ENCODE measurements around the gene SMARCC2.
"Not testable (repeated sequence)": the region's sequence is repeated elsewhere in the genome, so short reads cannot be mapped to it uniquely, and the experiment has no call there.

SMARCC2 gene

GRCh38 chr12:56208006-56208405 is 18.7 kb upstream of the SMARCC2 start:
- no peak for DNase-seq (ENCODE audit: low read depth in 2 of 2)

GRCh38 chr12:56206452-56207166 is 17.3 kb upstream of the SMARCC2 start:
- DNase-seq (ENCODE audit: low read depth in 2 of 2) = no peak

GRCh38 chr12:56205445-56205844 is 16.2 kb upstream of the SMARCC2 start:
- DNase-seq (ENCODE audit: low read depth in 2 of 2) = no peak

GRCh38 chr12:56204275-56204674 is 15.0 kb upstream of the SMARCC2 start:
- no peak for DNase-seq (ENCODE audit: low read depth in 2 of 2)

- DNase-seq (ENCODE audit: low read depth in 2 of 2) = no peak
Measured at GRCh38 chr12:56202838-56203237, 13.6 kb upstream of the SMARCC2 start.

GRCh38 chr12:56202366-56202765 is 13.1 kb upstream of the SMARCC2 start:
- no peak for DNase-seq (ENCODE audit: low read depth in 2 of 2)

GRCh38 chr12:56198836-56199235 is 9.6 kb upstream of the SMARCC2 start:
- DNase-seq (ENCODE audit: low read depth in 2 of 2) = no peak

GRCh38 chr12:56197921-56198635 is 8.8 kb upstream of the SMARCC2 start:
- no peak for DNase-seq (ENCODE audit: low read depth in 2 of 2)

- DNase-seq (ENCODE audit: low read depth in 2 of 2) = not testable (repeated sequence)
Measured at GRCh38 chr12:56196818-56197550, 7.7 kb upstream of the SMARCC2 start.

- peak; percentile 37 to 54 for DNase-seq (ENCODE audit: low read depth in 2 of 2)
Measured at GRCh38 chr12:56193025-56193578, 3.8 kb upstream of the SMARCC2 start.

GRCh38 chr12:56192582-56192981 is 3.3 kb upstream of the SMARCC2 start:
- DNase-seq (ENCODE audit: low read depth in 2 of 2) = no peak

- DNase-seq (ENCODE audit: low read depth in 2 of 2) = no peak
Measured at GRCh38 chr12:56190695-56191155, 1.4 kb upstream of the SMARCC2 start.

GRCh38 chr12:56189918-56190694 is 823 bp upstream of the SMARCC2 start:
- DNase-seq (ENCODE audit: low read depth in 2 of 2) = peak; percentile 39 to 50

- DNase-seq (ENCODE audit: low read depth in 2 of 2) = peak in 1 of 2 donors; percentile 7
Measured at GRCh38 chr12:56188778-56189098, 545 bp downstream of the SMARCC2 start.

GRCh38 chr12:56188131-56188777 is 1.0 kb downstream of the SMARCC2 start:
- no peak for DNase-seq (ENCODE audit: low read depth in 2 of 2)

- DNase-seq (ENCODE audit: low read depth in 2 of 2) = no peak
Measured at GRCh38 chr12:56186957-56187356, 2.3 kb downstream of the SMARCC2 start.

GRCh38 chr12:56178347-56178746 is 10.9 kb downstream of the SMARCC2 start:
- no peak for DNase-seq (ENCODE audit: low read depth in 2 of 2)

GRCh38 chr12:56172839-56173238 is 16.4 kb downstream of the SMARCC2 start:
- DNase-seq (ENCODE audit: low read depth in 2 of 2) = no peak

- no peak for DNase-seq (ENCODE audit: low read depth in 2 of 2)
Measured at GRCh38 chr12:56169229-56169759, 20.0 kb downstream of the SMARCC2 start.

- no peak for DNase-seq (ENCODE audit: low read depth in 2 of 2)
Measured at GRCh38 chr12:56165369-56165768, 23.9 kb downstream of the SMARCC2 start.

- DNase-seq (ENCODE audit: low read depth in 2 of 2) = no peak
Measured at GRCh38 chr12:56164345-56164729, 24.9 kb downstream of the SMARCC2 start.
